ENCODE measurements around the gene KRTAP19-7. TPM values are rescaled to one million over a fixed set of nuclear protein-coding genes. Genes with fewer than 3 reads are reported as not detected.

KRTAP19-7 gene
- total RNA-seq, 2 experiments from 2014 or later: not detected

- TF ChIP-seq CTCF (IDR thresholded peaks at IDR 0.05): no peak
- intact Hi-C loops (cut with micrococcal nuclease): no loop called here
- H3K27ac Mint-ChIP-seq: no peak overlapping the region
- H3K4me1 Mint-ChIP-seq (ENCODE audit: low read depth): no peaks in the 10 kb centered on the region
- no peaks in the 10 kb centered on the region for H3K36me3 Mint-ChIP-seq (ENCODE audit: low read depth)
- H3K9me3 Mint-ChIP-seq: peaks cover 3% of the 10 kb centered on the region
- peaks cover 3% of the 10 kb centered on the region for H3K27me3 Mint-ChIP-seq
- ATAC-seq: no peak
- ChIA-PET POLR2A (no interaction called here), CTCF (no interaction called here)
- no peak for DNase-seq
- no peak overlapping the region for H3K4me3 Mint-ChIP-seq
Observed at GRCh38 chr21:30552782-30553181, 8.3 kb downstream of the KRTAP19-7 start.

GRCh38 chr21:30541764-30542163 is 19.4 kb downstream of the KRTAP19-7 start, which contains the start of gene KRTAP19-6:
Gene KRTAP19-6 (minus strand): TSS chr21:30541864. CDS start chr21:30541833, 31 bp downstream.
- intact Hi-C loops (cut with micrococcal nuclease): no loop called here
- Mint-ChIP-seq H3K4me3 (no peak within 1 kb of the TSS), H3K9me3 (no peaks in the 10 kb centered on the region), H3K27me3 (no peaks in the 10 kb centered on the region), H3K36me3 (ENCODE audit: low read depth) (no peaks in the 10 kb centered on the region), H3K27ac (no peak within 1 kb of the TSS), H3K4me1 (ENCODE audit: low read depth) (no peaks in the 10 kb centered on the region)
- TF ChIP-seq CTCF (IDR thresholded peaks at IDR 0.05): no peak
- CTCF ChIA-PET: no interaction called here
- POLR2A ChIA-PET: no interaction called here
- no peak for ATAC-seq
- no peak for DNase-seq

- H3K4me3 Mint-ChIP-seq: no peak overlapping the region
- TF ChIP-seq CTCF (IDR thresholded peaks at IDR 0.05): no peak
- CTCF ChIA-PET: interaction anchor here (1.9 kb wide), 1 partner anchor 13 kb away, joined by 4 read pairs; no protein-coding TSS in a partner anchor
- H3K36me3 Mint-ChIP-seq (ENCODE audit: low read depth): no peaks in the 10 kb centered on the region
- H3K9me3 Mint-ChIP-seq: peaks cover 3% of the 10 kb centered on the region
- POLR2A ChIA-PET: no interaction called here
- H3K27ac Mint-ChIP-seq: no peak overlapping the region
- H3K27me3 Mint-ChIP-seq: peaks cover 2% of the 10 kb centered on the region
- intact Hi-C loops (cut with micrococcal nuclease): no loop called here
- ATAC-seq: no peak
- H3K4me1 Mint-ChIP-seq (ENCODE audit: low read depth): no peaks in the 10 kb centered on the region
- DNase-seq: no peak
Observed at GRCh38 chr21:30518876-30519275, 42.2 kb downstream of the KRTAP19-7 start.

GRCh38 chr21:30515681-30516080 is 45.4 kb downstream of the KRTAP19-7 start:
- no peak overlapping the region for H3K27ac Mint-ChIP-seq
- intact Hi-C loops (cut with micrococcal nuclease): no loop called here
- no peaks in the 10 kb centered on the region for H3K4me1 Mint-ChIP-seq (ENCODE audit: low read depth)
- H3K27me3 Mint-ChIP-seq: peaks cover 2% of the 10 kb centered on the region
- H3K36me3 Mint-ChIP-seq (ENCODE audit: low read depth): no peaks in the 10 kb centered on the region
- no peak for DNase-seq
- ATAC-seq: no peak
- ChIA-PET CTCF (no interaction called here), POLR2A (no interaction called here)
- no peak for TF ChIP-seq CTCF (IDR thresholded peaks at IDR 0.05)
- peaks cover 3% of the 10 kb centered on the region for H3K9me3 Mint-ChIP-seq
- no peak overlapping the region for H3K4me3 Mint-ChIP-seq

Other genes starting within 250 kb of the KRTAP19-7 start
- not detected for gene KRTAP26-1, start 241.0 kb downstream of the KRTAP19-7 start, total RNA-seq
- not detected for gene KRTAP27-1, start 223.6 kb downstream of the KRTAP19-7 start, total RNA-seq
- gene KRTAP23-1, start 212.7 kb downstream of the KRTAP19-7 start, total RNA-seq: not detected
- not detected for gene KRTAP13-2, start 189.0 kb downstream of the KRTAP19-7 start, total RNA-seq
- not detected for gene KRTAP13-1, start 165.3 kb downstream of the KRTAP19-7 start, total RNA-seq
- gene KRTAP13-3, start 135.4 kb downstream of the KRTAP19-7 start, total RNA-seq: not detected
- not detected for gene KRTAP13-4, start 131.1 kb downstream of the KRTAP19-7 start, total RNA-seq
- not detected for gene KRTAP15-1, start 121.0 kb downstream of the KRTAP19-7 start, total RNA-seq
- not detected for gene KRTAP19-1, start 80.9 kb downstream of the KRTAP19-7 start, total RNA-seq
- gene KRTAP19-2, start 73.9 kb downstream of the KRTAP19-7 start, total RNA-seq: not detected
- gene KRTAP19-3, start 69.3 kb downstream of the KRTAP19-7 start, total RNA-seq: not detected
- not detected for gene KRTAP19-4, start 64.1 kb downstream of the KRTAP19-7 start, total RNA-seq
- gene KRTAP19-5, start 59.2 kb downstream of the KRTAP19-7 start, total RNA-seq: not detected
- gene KRTAP19-6, start 19.4 kb downstream of the KRTAP19-7 start, total RNA-seq: not detected
- not detected for gene KRTAP22-2, start 29.1 kb upstream of the KRTAP19-7 start, total RNA-seq
- not detected for gene KRTAP6-3, start 31.1 kb upstream of the KRTAP19-7 start, total RNA-seq
- not detected for gene KRTAP6-2, start 37.6 kb upstream of the KRTAP19-7 start, total RNA-seq
- not detected for gene KRTAP22-1, start 39.8 kb upstream of the KRTAP19-7 start, total RNA-seq
- not detected for gene KRTAP6-1, start 52.6 kb upstream of the KRTAP19-7 start, total RNA-seq
- gene KRTAP20-1, start 55.1 kb upstream of the KRTAP19-7 start, total RNA-seq: not detected
- not detected for gene KRTAP20-4, start 59.3 kb upstream of the KRTAP19-7 start, total RNA-seq
- gene KRTAP20-2, start 73.9 kb upstream of the KRTAP19-7 start, total RNA-seq: not detected
- not detected for gene KRTAP20-3, start 81.5 kb upstream of the KRTAP19-7 start, total RNA-seq
- not detected for gene KRTAP21-3, start 157.5 kb upstream of the KRTAP19-7 start, total RNA-seq
- gene KRTAP21-2, start 185.9 kb upstream of the KRTAP19-7 start, total RNA-seq: not detected
- gene KRTAP21-1, start 194.1 kb upstream of the KRTAP19-7 start, total RNA-seq: not detected

Measured in activated CD8-positive, alpha-beta T cell treated with anti-CD3 and anti-CD28 coated beads for 36 hours (primary cell).